K562 (cell line): ENCODE data around the gene ETAA1. TPM values are rescaled to one million over a fixed set of nuclear protein-coding genes. Genes with fewer than 3 reads are reported as not detected.

Source experiments
- ATAC-seq: fragments of 200-7000 bp; cut with Tn5 transposase; 3 replicates; pipeline ENCODE4 v1.9.1; 2020; ENCODE audit warnings: moderate library complexity
- BruUV-seq: library from RNA; stranded (reverse); fragments of 400-500 nt; replicated peaks from 2 replicates; lab custom pipeline; 2021; lab: Mats Ljungman, UMichigan
- CTCF ChIA-PET: fragments of 300-600 bp; formaldehyde crosslinking; extraction: SDS; loops from one replicate; lab custom pipeline; 2021; ENCODE audit warnings: low intra/inter-chr PET ratio; lab: Yijun Ruan, JAX
- POLR2A ChIA-PET: fragments of 300-600, 350-650 bp; sonication (Branson Sonifier 250); formaldehyde crosslinking; extraction: SDS; loops from one replicate; lab custom pipeline; 2021; ENCODE audit warnings: antibody characterized with exemption, inconsistent platforms; lab: Yijun Ruan, JAX
- DNase-seq, 4 experiments: peaks; one replicate each; pipeline versions ENCODE4 v3.0.0 to v3.0.0-alpha.2; 2011 to 2018; ENCODE audit warnings: low spot score in 3 of 4, mixed read lengths in 3 of 4; ENCODE audit errors: extremely low read depth in 1 of 4
- FAIRE-seq: peaks from 2 replicates; lab custom pipeline; 2011; peaks lifted over from hg19 to GRCh38; lab: Jason Lieb, UNC
- H2AFZ ChIP-seq: 2 replicates; pipeline ENCODE4 v1.6.0; 2011; ENCODE audit warnings: low read depth, low read length, control low read depth, inconsistent platforms
- H3K27ac ChIP-seq: fragments of 200-600 bp; 3 replicates; pipeline ENCODE4 v1.8.0; 2011; ENCODE audit warnings: low read depth, mild to moderate bottlenecking, control low read depth, inconsistent platforms, low read length, moderate library complexity, mixed read lengths; ENCODE audit errors: extremely low read depth
- H3K27me3 ChIP-seq, 2 experiments: fragments of 300-600 bp in 1 of 2; 2 replicates in 1 of 2; 3 replicates in 1 of 2; pipeline versions ENCODE4 v1.6.0 to v1.8.0; 2011; ENCODE audit warnings: inconsistent platforms in 2 of 2, low read length in 2 of 2, mild to moderate bottlenecking in 1 of 2, mixed read lengths in 1 of 2, moderate library complexity in 1 of 2; ENCODE audit not compliant: control insufficient read depth in 2 of 2, insufficient read depth in 2 of 2
- H3K36me3 ChIP-seq: fragments of 300-600 bp; 3 replicates; pipeline ENCODE4 v1.8.0; 2011; ENCODE audit warnings: mild to moderate bottlenecking, low read length, inconsistent platforms; ENCODE audit not compliant: control insufficient read depth, insufficient read depth
- H3K4me1 ChIP-seq, 2 experiments: fragments of 200-600 bp in 1 of 2; replicated peaks in 1 of 2; 2 replicates in 1 of 2; 3 replicates in 1 of 2; pipeline versions ENCODE4 v1.5.1 to v1.8.0; 2011; ENCODE audit warnings: inconsistent platforms in 2 of 2, low read length in 2 of 2, mild to moderate bottlenecking in 1 of 2, mixed read lengths in 1 of 2, moderate library complexity in 1 of 2; ENCODE audit not compliant: control insufficient read depth in 2 of 2, insufficient read depth in 2 of 2
- H3K4me2 ChIP-seq: 2 replicates; pipeline ENCODE4 v1.6.1; 2011; ENCODE audit warnings: low read length, control low read depth, inconsistent platforms, mixed read lengths; ENCODE audit not compliant: insufficient read depth
- H3K4me3 ChIP-seq: fragments of 200-600 bp; sonication (generic), shearing (Covaris generic); 2 replicates; pipeline ENCODE4 v1.5.1; 2016; ENCODE audit warnings: control low read depth, inconsistent platforms
- H3K79me2 ChIP-seq: fragments of 200-600 bp; 3 replicates; pipeline ENCODE4 v1.8.0; 2011; ENCODE audit warnings: low read length, inconsistent platforms; ENCODE audit not compliant: control insufficient read depth, insufficient read depth
- H3K9ac ChIP-seq, 2 experiments: 2 replicates each; pipeline versions ENCODE4 v1.6.0 to v1.6.1; 2011; ENCODE audit warnings: low read depth in 2 of 2, low read length in 2 of 2, control low read depth in 1 of 2, inconsistent platforms in 1 of 2, mild to moderate bottlenecking in 1 of 2, mixed read lengths in 1 of 2; ENCODE audit not compliant: insufficient read depth in 1 of 2
- H3K9me1 ChIP-seq: one replicate; pipeline ENCODE4 v1.6.0; 2011; ENCODE audit warnings: inconsistent platforms, mild to moderate bottlenecking, low read length, moderate library complexity; ENCODE audit not compliant: control insufficient read depth, insufficient read depth
- H3K9me3 ChIP-seq: replicated peaks from 2 replicates; pipeline ENCODE4 v1.5.1; 2011; ENCODE audit warnings: low read depth, low read length, inconsistent platforms; ENCODE audit not compliant: control insufficient read depth, insufficient read depth
- H4K20me1 ChIP-seq: replicated peaks from 2 replicates; pipeline ENCODE4 v1.6.1; 2011; ENCODE audit warnings: low read length, inconsistent platforms, mixed read lengths; ENCODE audit not compliant: control insufficient read depth, insufficient read depth
- HDAC1 ChIP-seq, 2 experiments: fragments of 450-650 bp; IDR thresholded peaks; 2 replicates each; pipeline ENCODE4 v1.6.1; 2016 to 2017; ENCODE audit warnings: inconsistent platforms in 1 of 2, mild to moderate bottlenecking in 1 of 2, moderate library complexity in 1 of 2
- HNRNPUL1 ChIP-seq: fragments of 200-400 bp; formaldehyde crosslinking; IDR thresholded peaks from 2 replicates; pipeline ENCODE4 v1.6.1; 2017; ENCODE audit warnings: low read length
- POU5F1 ChIP-seq: fragments of 150-350 bp; IDR thresholded peaks from 2 replicates; pipeline ENCODE4 v1.6.1; 2014; ENCODE audit warnings: borderline replicate concordance, low read length, low read depth, mild to moderate bottlenecking; ENCODE audit not compliant: partially characterized antibody
- RFX1 ChIP-seq: fragments of 450-650 bp; IDR thresholded peaks from 2 replicates; pipeline ENCODE4 v1.6.1; 2016; ENCODE audit warnings: mild to moderate bottlenecking, moderate library complexity
- TCF7L2 ChIP-seq: fragments of 150-350 bp; IDR thresholded peaks from 2 replicates; pipeline ENCODE4 v1.6.1; 2016; ENCODE audit warnings: low read depth, mild to moderate bottlenecking, low read length, moderate library complexity
- ZNF431 ChIP-seq: sonication (generic); formaldehyde crosslinking; IDR thresholded peaks from 2 replicates; pipeline ENCODE4 v1.8.0; 2022; ENCODE audit warnings: mild to moderate bottlenecking, missing genetic modification reagents
- ZNF766 ChIP-seq: fragments of 200-800 bp; sonication (Bioruptor generic); conservative IDR thresholded peaks from 2 replicates; pipeline ENCODE4 v1.6.1; 2016; ENCODE audit warnings: missing genetic modification characterization, missing compliant biosample characterization
- WGBS: fragments of 100-300 bp; shearing (Covaris generic); methylation state at CpG from one replicate; pipeline ENCODE4 v1.1.6; 2016; ENCODE audit warnings: low coverage, mixed read lengths; ENCODE audit not compliant: insufficient coverage; ENCODE audit errors: missing lambda C conversion rate; 5-methylcytosine and 5-hydroxymethylcytosine counted together
- in situ Hi-C: fragments of 300-500 bp; cut with MboI; formaldehyde crosslinking; loops from 4 replicates; pipeline ENCODE4 v1.15.0; 2018; ENCODE audit warnings: inconsistent platforms, mixed read lengths
- intact Hi-C: fragments of 100-400 bp; cut with micrococcal nuclease; formaldehyde crosslinking; loops from 2 replicates; pipeline ENCODE4 v1.14.2; 2022
- polyA plus RNA-seq, 8 experiments: library from polyadenylated mRNA; depleted of rRNA in 4 of 8; stranded (reverse) in 5 of 8; unstranded in 3 of 8; fragments of >200 nt; fragmentation: Nextera tagmentation in 2 of 8; fragmentation: Illumina TruSeq in 1 of 8; extraction: Ambion mirVana in 2 of 8; extraction: Trizol in 1 of 8; gene quantifications; 2 replicates each; pipeline versions ENCODE4 v1.2.1 to v1.2.3, GENCODE V29; 2011 to 2014; ENCODE audit warnings: inconsistent platforms in 1 of 8, missing spikeins in 1 of 8
- total RNA-seq, 7 experiments: library from RNA; depleted of rRNA in 6 of 7; stranded (reverse); fragments of >200 nt in 6 of 7; fragmentation: Illumina TruSeq in 2 of 7; extraction: Trizol in 2 of 7; gene quantifications; 2 replicates each; pipeline versions ENCODE4 v1.2.1 to v1.2.3, GENCODE V29; 2011 to 2021; ENCODE audit warnings: low replicate concordance in 1 of 7
- TF ChIP-seq, protein P1 (sequence below): fragments of 250-450 bp; sonication (Bioruptor Pico); IDR thresholded peaks from 2 replicates; pipeline ENCODE4 v1.4.0; 2020; ENCODE audit warnings: mild to moderate bottlenecking, moderate library complexity
- TF ChIP-seq, protein P2 (sequence below): fragments of 150-350 bp; IDR thresholded peaks from 2 replicates; pipeline ENCODE4 v1.6.1; 2014; ENCODE audit warnings: low read depth, mild to moderate bottlenecking, low read length, borderline replicate concordance
- TF ChIP-seq, protein P3 (sequence below): fragments of 450-650 bp; IDR thresholded peaks from 2 replicates; pipeline ENCODE4 v1.6.1; 2017; ENCODE audit warnings: antibody characterized with exemption, mild to moderate bottlenecking

ETAA1 gene
- total and polyA plus RNA-seq, 9 of the 15 experiments (the other 6 are each of a cell fraction or from before 2014, with no cell fraction given) = 2.7 to 17.4 (median 10.5) TPM

DNA sequence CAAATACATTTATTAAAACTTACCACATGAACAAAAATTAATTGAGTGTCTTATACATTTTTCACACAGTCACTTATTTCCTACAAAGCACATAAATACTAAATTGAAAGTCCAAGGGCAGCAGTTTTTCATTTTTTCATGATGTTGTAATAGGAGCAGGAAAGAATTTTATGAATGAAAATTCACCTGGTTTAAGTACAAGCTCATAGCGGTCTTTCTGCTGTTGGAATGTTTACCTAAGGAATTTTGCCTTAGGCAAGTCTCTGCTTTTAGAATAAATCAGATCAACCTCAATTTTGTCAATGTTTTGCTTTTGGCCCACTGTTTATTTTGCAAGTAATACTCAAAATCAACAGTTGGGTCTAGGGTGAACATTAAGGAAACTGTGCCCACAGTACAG, 40.0 kb downstream of the ETAA1 start:
- H3K4me2 ChIP-seq = no peak overlapping the region
- H3K9ac ChIP-seq = no peak overlapping the region
- no peaks in the 10 kb centered on the region for H3K9me1 ChIP-seq
- H3K27me3 ChIP-seq = no peaks in the 10 kb centered on the region; a peak in 1 of 5 replicates
- no peak for DNase-seq
- BruUV-seq = no TSS peak
- intact Hi-C loops (no loop called here), in situ Hi-C loops (no loop called here)
- H3K4me3 ChIP-seq = no peak overlapping the region
- H4K20me1 ChIP-seq = no peaks in the 10 kb centered on the region
- FAIRE-seq = no peak
- no peak overlapping the region for H2AFZ ChIP-seq
- H3K4me1 ChIP-seq = no peaks in the 10 kb centered on the region
- ChIA-PET CTCF (no interaction called here), POLR2A (no interaction called here)
- H3K27ac ChIP-seq = no peak overlapping the region
- H3K79me2 ChIP-seq = no peaks in the 10 kb centered on the region
- WGBS = 0% methylated on average over 1 of the region's 1 CpG
- no peak for ATAC-seq
- no peaks in the 10 kb centered on the region for H3K36me3 ChIP-seq
- no peaks in the 10 kb centered on the region for H3K9me3 ChIP-seq
- TF ChIP-seq ZNF431 (CRISPR knock-in tag) = no peak
- TF ChIP-seq ZNF766 = no peak
- no peak for TF ChIP-seq HDAC1 (IDR thresholded peaks at IDR 0.05)
- TF ChIP-seq, protein P1, sequence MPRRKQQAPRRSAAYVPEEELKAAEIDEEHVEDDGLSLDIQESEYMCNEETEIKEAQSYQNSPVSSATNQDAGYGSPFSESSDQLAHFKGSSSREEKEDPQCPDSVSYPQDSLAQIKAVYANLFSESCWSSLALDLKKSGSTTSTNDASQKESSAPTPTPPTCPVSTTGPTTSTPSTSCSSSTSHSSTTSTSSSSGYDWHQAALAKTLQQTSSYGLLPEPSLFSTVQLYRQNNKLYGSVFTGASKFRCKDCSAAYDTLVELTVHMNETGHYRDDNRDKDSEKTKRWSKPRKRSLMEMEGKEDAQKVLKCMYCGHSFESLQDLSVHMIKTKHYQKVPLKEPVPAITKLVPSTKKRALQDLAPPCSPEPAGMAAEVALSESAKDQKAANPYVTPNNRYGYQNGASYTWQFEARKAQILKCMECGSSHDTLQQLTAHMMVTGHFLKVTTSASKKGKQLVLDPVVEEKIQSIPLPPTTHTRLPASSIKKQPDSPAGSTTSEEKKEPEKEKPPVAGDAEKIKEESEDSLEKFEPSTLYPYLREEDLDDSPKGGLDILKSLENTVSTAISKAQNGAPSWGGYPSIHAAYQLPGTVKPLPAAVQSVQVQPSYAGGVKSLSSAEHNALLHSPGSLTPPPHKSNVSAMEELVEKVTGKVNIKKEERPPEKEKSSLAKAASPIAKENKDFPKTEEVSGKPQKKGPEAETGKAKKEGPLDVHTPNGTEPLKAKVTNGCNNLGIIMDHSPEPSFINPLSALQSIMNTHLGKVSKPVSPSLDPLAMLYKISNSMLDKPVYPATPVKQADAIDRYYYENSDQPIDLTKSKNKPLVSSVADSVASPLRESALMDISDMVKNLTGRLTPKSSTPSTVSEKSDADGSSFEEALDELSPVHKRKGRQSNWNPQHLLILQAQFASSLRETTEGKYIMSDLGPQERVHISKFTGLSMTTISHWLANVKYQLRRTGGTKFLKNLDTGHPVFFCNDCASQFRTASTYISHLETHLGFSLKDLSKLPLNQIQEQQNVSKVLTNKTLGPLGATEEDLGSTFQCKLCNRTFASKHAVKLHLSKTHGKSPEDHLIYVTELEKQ (CRISPR knock-in tag) = no peak
- no peak for TF ChIP-seq POU5F1
- no peak for TF ChIP-seq HNRNPUL1
- TF ChIP-seq TCF7L2 = no peak
- TF ChIP-seq, protein P2, sequence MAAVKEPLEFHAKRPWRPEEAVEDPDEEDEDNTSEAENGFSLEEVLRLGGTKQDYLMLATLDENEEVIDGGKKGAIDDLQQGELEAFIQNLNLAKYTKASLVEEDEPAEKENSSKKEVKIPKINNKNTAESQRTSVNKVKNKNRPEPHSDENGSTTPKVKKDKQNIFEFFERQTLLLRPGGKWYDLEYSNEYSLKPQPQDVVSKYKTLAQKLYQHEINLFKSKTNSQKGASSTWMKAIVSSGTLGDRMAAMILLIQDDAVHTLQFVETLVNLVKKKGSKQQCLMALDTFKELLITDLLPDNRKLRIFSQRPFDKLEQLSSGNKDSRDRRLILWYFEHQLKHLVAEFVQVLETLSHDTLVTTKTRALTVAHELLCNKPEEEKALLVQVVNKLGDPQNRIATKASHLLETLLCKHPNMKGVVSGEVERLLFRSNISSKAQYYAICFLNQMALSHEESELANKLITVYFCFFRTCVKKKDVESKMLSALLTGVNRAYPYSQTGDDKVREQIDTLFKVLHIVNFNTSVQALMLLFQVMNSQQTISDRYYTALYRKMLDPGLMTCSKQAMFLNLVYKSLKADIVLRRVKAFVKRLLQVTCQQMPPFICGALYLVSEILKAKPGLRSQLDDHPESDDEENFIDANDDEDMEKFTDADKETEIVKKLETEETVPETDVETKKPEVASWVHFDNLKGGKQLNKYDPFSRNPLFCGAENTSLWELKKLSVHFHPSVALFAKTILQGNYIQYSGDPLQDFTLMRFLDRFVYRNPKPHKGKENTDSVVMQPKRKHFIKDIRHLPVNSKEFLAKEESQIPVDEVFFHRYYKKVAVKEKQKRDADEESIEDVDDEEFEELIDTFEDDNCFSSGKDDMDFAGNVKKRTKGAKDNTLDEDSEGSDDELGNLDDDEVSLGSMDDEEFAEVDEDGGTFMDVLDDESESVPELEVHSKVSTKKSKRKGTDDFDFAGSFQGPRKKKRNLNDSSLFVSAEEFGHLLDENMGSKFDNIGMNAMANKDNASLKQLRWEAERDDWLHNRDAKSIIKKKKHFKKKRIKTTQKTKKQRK = no peak
- TF ChIP-seq RFX1 = no peak
- TF ChIP-seq, protein P3, sequence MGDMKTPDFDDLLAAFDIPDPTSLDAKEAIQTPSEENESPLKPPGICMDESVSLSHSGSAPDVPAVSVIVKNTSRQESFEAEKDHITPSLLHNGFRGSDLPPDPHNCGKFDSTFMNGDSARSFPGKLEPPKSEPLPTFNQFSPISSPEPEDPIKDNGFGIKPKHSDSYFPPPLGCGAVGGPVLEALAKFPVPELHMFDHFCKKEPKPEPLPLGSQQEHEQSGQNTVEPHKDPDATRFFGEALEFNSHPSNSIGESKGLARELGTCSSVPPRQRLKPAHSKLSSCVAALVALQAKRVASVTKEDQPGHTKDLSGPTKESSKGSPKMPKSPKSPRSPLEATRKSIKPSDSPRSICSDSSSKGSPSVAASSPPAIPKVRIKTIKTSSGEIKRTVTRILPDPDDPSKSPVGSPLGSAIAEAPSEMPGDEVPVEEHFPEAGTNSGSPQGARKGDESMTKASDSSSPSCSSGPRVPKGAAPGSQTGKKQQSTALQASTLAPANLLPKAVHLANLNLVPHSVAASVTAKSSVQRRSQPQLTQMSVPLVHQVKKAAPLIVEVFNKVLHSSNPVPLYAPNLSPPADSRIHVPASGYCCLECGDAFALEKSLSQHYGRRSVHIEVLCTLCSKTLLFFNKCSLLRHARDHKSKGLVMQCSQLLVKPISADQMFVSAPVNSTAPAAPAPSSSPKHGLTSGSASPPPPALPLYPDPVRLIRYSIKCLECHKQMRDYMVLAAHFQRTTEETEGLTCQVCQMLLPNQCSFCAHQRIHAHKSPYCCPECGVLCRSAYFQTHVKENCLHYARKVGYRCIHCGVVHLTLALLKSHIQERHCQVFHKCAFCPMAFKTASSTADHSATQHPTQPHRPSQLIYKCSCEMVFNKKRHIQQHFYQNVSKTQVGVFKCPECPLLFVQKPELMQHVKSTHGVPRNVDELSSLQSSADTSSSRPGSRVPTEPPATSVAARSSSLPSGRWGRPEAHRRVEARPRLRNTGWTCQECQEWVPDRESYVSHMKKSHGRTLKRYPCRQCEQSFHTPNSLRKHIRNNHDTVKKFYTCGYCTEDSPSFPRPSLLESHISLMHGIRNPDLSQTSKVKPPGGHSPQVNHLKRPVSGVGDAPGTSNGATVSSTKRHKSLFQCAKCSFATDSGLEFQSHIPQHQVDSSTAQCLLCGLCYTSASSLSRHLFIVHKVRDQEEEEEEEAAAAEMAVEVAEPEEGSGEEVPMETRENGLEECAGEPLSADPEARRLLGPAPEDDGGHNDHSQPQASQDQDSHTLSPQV = no peak
